Tibial nerve (tissue), 4 donors: ENCODE measurements around the gene UBTD1.

Source experiments
- CTCF ChIP-seq, 5 experiments: fragments of 200-600 bp in 3 of 5; fragments of 450-650 bp in 2 of 5; sonication (generic) in 3 of 5; IDR thresholded peaks; one replicate each; pipeline ENCODE4 v1.5.1; 2016 to 2019; ENCODE audit warnings: antibody characterized with exemption in 5 of 5, mild to moderate bottlenecking in 3 of 5, moderate library complexity in 2 of 5
- EP300 ChIP-seq, 2 donors: sonication (generic); formaldehyde crosslinking; IDR thresholded peaks; one replicate each; pipeline ENCODE4 v1.6.1; 2017; ENCODE audit warnings: antibody characterized with exemption in 2 of 2, mild to moderate bottlenecking in 1 of 2

DNA sequence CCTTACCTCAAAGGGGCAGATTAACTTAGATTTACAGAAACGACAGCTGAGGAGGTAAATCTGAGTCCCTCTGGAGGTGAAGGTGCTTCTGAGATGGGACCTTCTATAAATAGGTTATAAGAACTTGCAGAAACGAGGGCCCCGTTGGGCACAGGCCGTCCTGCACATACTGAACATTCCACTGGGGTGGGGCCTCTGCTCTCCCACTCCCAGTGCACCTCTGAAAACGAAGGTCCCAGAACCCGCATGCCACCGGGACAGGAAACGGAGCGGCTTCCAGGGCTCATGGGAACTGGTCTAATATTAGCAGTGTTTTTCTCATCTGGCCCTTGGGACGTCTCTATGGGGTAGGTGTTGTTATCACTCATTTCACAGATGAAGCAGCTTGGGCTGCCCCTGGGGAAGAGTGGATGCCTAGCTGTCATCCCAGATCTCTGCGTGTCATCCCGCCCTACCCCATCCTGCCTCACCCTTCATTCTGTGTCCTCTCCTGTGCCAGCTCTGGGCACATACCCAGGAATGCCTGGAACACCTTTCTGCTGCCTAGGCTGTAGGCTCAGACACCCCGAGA is 110.4 kb downstream of the UBTD1 start:
- TF ChIP-seq EP300 (IDR thresholded peaks at IDR 0.05) (no peak), CTCF (IDR thresholded peaks at IDR 0.05) (no peak)
